K562 (cell line): Measurements from ENCODE around the gene CTDSP2. TPM values are rescaled to one million over a fixed set of nuclear protein-coding genes. Genes with fewer than 3 reads are reported as not detected.
A peak's percentile ranks its signal among the peaks of the same experiment; 100 is the strongest.

Experiments used
- ATAC-seq: fragments of 200-7000 bp; cut with Tn5 transposase; 3 replicates; pipeline ENCODE4 v1.9.1; 2020; ENCODE audit warnings: moderate library complexity
- BruUV-seq: library from RNA; stranded (reverse); fragments of 400-500 nt; replicated peaks from 2 replicates; lab custom pipeline; 2021; lab: Mats Ljungman, UMichigan
- CTCF ChIA-PET: fragments of 300-600 bp; formaldehyde crosslinking; extraction: SDS; loops from one replicate; lab custom pipeline; 2021; ENCODE audit warnings: low intra/inter-chr PET ratio; lab: Yijun Ruan, JAX
- POLR2A ChIA-PET: fragments of 300-600, 350-650 bp; sonication (Branson Sonifier 250); formaldehyde crosslinking; extraction: SDS; loops from one replicate; lab custom pipeline; 2021; ENCODE audit warnings: antibody characterized with exemption, inconsistent platforms; lab: Yijun Ruan, JAX
- DNase-seq, 4 experiments: peaks; one replicate each; pipeline versions ENCODE4 v3.0.0 to v3.0.0-alpha.2; 2011 to 2018; ENCODE audit warnings: low spot score in 3 of 4, mixed read lengths in 3 of 4; ENCODE audit errors: extremely low read depth in 1 of 4
- FAIRE-seq: peaks from 2 replicates; lab custom pipeline; 2011; peaks lifted over from hg19 to GRCh38; lab: Jason Lieb, UNC
- H2AFZ ChIP-seq: 2 replicates; pipeline ENCODE4 v1.6.0; 2011; ENCODE audit warnings: low read depth, low read length, control low read depth, inconsistent platforms
- H3K27ac ChIP-seq: fragments of 200-600 bp; 3 replicates; pipeline ENCODE4 v1.8.0; 2011; ENCODE audit warnings: low read depth, mild to moderate bottlenecking, control low read depth, inconsistent platforms, low read length, moderate library complexity, mixed read lengths; ENCODE audit errors: extremely low read depth
- H3K27me3 ChIP-seq, 2 experiments: fragments of 300-600 bp in 1 of 2; 2 replicates in 1 of 2; 3 replicates in 1 of 2; pipeline versions ENCODE4 v1.6.0 to v1.8.0; 2011; ENCODE audit warnings: inconsistent platforms in 2 of 2, low read length in 2 of 2, mild to moderate bottlenecking in 1 of 2, mixed read lengths in 1 of 2, moderate library complexity in 1 of 2; ENCODE audit not compliant: control insufficient read depth in 2 of 2, insufficient read depth in 2 of 2
- H3K36me3 ChIP-seq: fragments of 300-600 bp; 3 replicates; pipeline ENCODE4 v1.8.0; 2011; ENCODE audit warnings: mild to moderate bottlenecking, low read length, inconsistent platforms; ENCODE audit not compliant: control insufficient read depth, insufficient read depth
- H3K4me1 ChIP-seq, 2 experiments: fragments of 200-600 bp in 1 of 2; replicated peaks in 1 of 2; 2 replicates in 1 of 2; 3 replicates in 1 of 2; pipeline versions ENCODE4 v1.5.1 to v1.8.0; 2011; ENCODE audit warnings: inconsistent platforms in 2 of 2, low read length in 2 of 2, mild to moderate bottlenecking in 1 of 2, mixed read lengths in 1 of 2, moderate library complexity in 1 of 2; ENCODE audit not compliant: control insufficient read depth in 2 of 2, insufficient read depth in 2 of 2
- H3K4me2 ChIP-seq: 2 replicates; pipeline ENCODE4 v1.6.1; 2011; ENCODE audit warnings: low read length, control low read depth, inconsistent platforms, mixed read lengths; ENCODE audit not compliant: insufficient read depth
- H3K4me3 ChIP-seq: fragments of 200-600 bp; sonication (generic), shearing (Covaris generic); 2 replicates; pipeline ENCODE4 v1.5.1; 2016; ENCODE audit warnings: control low read depth, inconsistent platforms
- H3K79me2 ChIP-seq: fragments of 200-600 bp; 3 replicates; pipeline ENCODE4 v1.8.0; 2011; ENCODE audit warnings: low read length, inconsistent platforms; ENCODE audit not compliant: control insufficient read depth, insufficient read depth
- H3K9ac ChIP-seq, 2 experiments: 2 replicates each; pipeline versions ENCODE4 v1.6.0 to v1.6.1; 2011; ENCODE audit warnings: low read depth in 2 of 2, low read length in 2 of 2, control low read depth in 1 of 2, inconsistent platforms in 1 of 2, mild to moderate bottlenecking in 1 of 2, mixed read lengths in 1 of 2; ENCODE audit not compliant: insufficient read depth in 1 of 2
- H3K9me1 ChIP-seq: one replicate; pipeline ENCODE4 v1.6.0; 2011; ENCODE audit warnings: inconsistent platforms, mild to moderate bottlenecking, low read length, moderate library complexity; ENCODE audit not compliant: control insufficient read depth, insufficient read depth
- H3K9me3 ChIP-seq: replicated peaks from 2 replicates; pipeline ENCODE4 v1.5.1; 2011; ENCODE audit warnings: low read depth, low read length, inconsistent platforms; ENCODE audit not compliant: control insufficient read depth, insufficient read depth
- H4K20me1 ChIP-seq: replicated peaks from 2 replicates; pipeline ENCODE4 v1.6.1; 2011; ENCODE audit warnings: low read length, inconsistent platforms, mixed read lengths; ENCODE audit not compliant: control insufficient read depth, insufficient read depth
- CBFA2T3 ChIP-seq: fragments of 450-650 bp; IDR thresholded peaks from 2 replicates; pipeline ENCODE4 v1.6.1; 2017
- GTF2B ChIP-seq: IDR thresholded peaks from 2 replicates; pipeline ENCODE4 v1.6.1; 2011; ENCODE audit not compliant: insufficient read length; ENCODE audit errors: extremely low read depth
- GTF3C2 ChIP-seq: IDR thresholded peaks from 3 replicates; pipeline ENCODE4 v1.6.1; 2011; ENCODE audit warnings: borderline replicate concordance, mild to moderate bottlenecking, moderate library complexity; ENCODE audit not compliant: insufficient read length; ENCODE audit errors: extremely low read depth
- JUND ChIP-seq, 2 experiments: IDR thresholded peaks; 2 replicates in 1 of 2; 3 replicates in 1 of 2; pipeline ENCODE4 v1.6.1; 2011; ENCODE audit warnings: borderline replicate concordance in 2 of 2, low read depth in 2 of 2, low read length in 2 of 2, improper control_type of control experiment in 1 of 2, missing biosample characterization in 1 of 2, missing genetic modification characterization in 1 of 2, missing genetic modification reagents in 1 of 2
- NCOR1 ChIP-seq: fragments of 450-650 bp; IDR thresholded peaks from 2 replicates; pipeline ENCODE4 v1.6.1; 2016; ENCODE audit warnings: mild to moderate bottlenecking, moderate library complexity
- RBM15 ChIP-seq: fragments of 200-400 bp; formaldehyde crosslinking; IDR thresholded peaks from 2 replicates; pipeline ENCODE4 v1.6.1; 2018; ENCODE audit warnings: mild to moderate bottlenecking, low read length, moderate library complexity; ENCODE audit not compliant: insufficient read depth
- SMAD4 ChIP-seq: fragments of 250-450 bp; sonication (Bioruptor Pico); conservative IDR thresholded peaks from 2 replicates; pipeline ENCODE4 v1.8.0; 2021; ENCODE audit warnings: inconsistent platforms, mild to moderate bottlenecking, moderate library complexity
- WHSC1 ChIP-seq: IDR thresholded peaks from one replicate; pipeline ENCODE4 v1.6.1; 2012; ENCODE audit warnings: low read length, control low read depth, inconsistent platforms
- ZBTB34 ChIP-seq: fragments of 250-450 bp; sonication (Bioruptor Pico); IDR thresholded peaks from 2 replicates; pipeline ENCODE4 v1.8.0; 2021; ENCODE audit warnings: mild to moderate bottlenecking, moderate library complexity
- ZNF143 ChIP-seq: sonication (generic); formaldehyde crosslinking; IDR thresholded peaks from 2 replicates; pipeline ENCODE4 v1.9.0; 2022; ENCODE audit warnings: mild to moderate bottlenecking, missing genetic modification reagents
- ZNF23 ChIP-seq: fragments of 250-450 bp; sonication (Bioruptor Pico); IDR thresholded peaks from 2 replicates; pipeline ENCODE4 v1.4.0; 2020; ENCODE audit warnings: mild to moderate bottlenecking
- in situ Hi-C: fragments of 300-500 bp; cut with MboI; formaldehyde crosslinking; loops from 4 replicates; pipeline ENCODE4 v1.15.0; 2018; ENCODE audit warnings: inconsistent platforms, mixed read lengths
- intact Hi-C: fragments of 100-400 bp; cut with micrococcal nuclease; formaldehyde crosslinking; loops from 2 replicates; pipeline ENCODE4 v1.14.2; 2022
- polyA plus RNA-seq, 8 experiments: library from polyadenylated mRNA; depleted of rRNA in 4 of 8; stranded (reverse) in 5 of 8; unstranded in 3 of 8; fragments of >200 nt; fragmentation: Nextera tagmentation in 2 of 8; fragmentation: Illumina TruSeq in 1 of 8; extraction: Ambion mirVana in 2 of 8; extraction: Trizol in 1 of 8; gene quantifications; 2 replicates each; pipeline versions ENCODE4 v1.2.1 to v1.2.3, GENCODE V29; 2011 to 2014; ENCODE audit warnings: inconsistent platforms in 1 of 8, missing spikeins in 1 of 8
- total RNA-seq, 7 experiments: library from RNA; depleted of rRNA in 6 of 7; stranded (reverse); fragments of >200 nt in 6 of 7; fragmentation: Illumina TruSeq in 2 of 7; extraction: Trizol in 2 of 7; gene quantifications; 2 replicates each; pipeline versions ENCODE4 v1.2.1 to v1.2.3, GENCODE V29; 2011 to 2021; ENCODE audit warnings: low replicate concordance in 1 of 7

Gene CTDSP2
- total and polyA plus RNA-seq, 9 of the 15 experiments (the other 6 are each of a cell fraction or from before 2014, with no cell fraction given), result 20.4 to 108 (median 47.7) TPM

GRCh38 chr12:57882575-57882974, 36.0 kb upstream of the CTDSP2 start:
- no peak overlapping the region for H3K27ac ChIP-seq
- no TSS peak for BruUV-seq
- H3K79me2 ChIP-seq, result no peaks in the 10 kb centered on the region
- intact Hi-C loops (no loop called here), in situ Hi-C loops (no loop called here)
- ChIA-PET POLR2A (interaction anchor here (1.4 to 2.1 kb wide), 2 partner anchors 11 to 17 kb away, joined by 7 to 9 read pairs; no protein-coding TSS in a partner anchor), CTCF (interaction anchor here (1.0 kb wide), 1 partner anchor 52 kb away, joined by 3 read pairs; no protein-coding TSS in a partner anchor)
- no peaks in the 10 kb centered on the region for H4K20me1 ChIP-seq
- DNase-seq (no peak), ATAC-seq (peak; percentile 24), FAIRE-seq (no peak)
- peak; percentile 43; the same call in 1 of the 2 replicates for TF ChIP-seq NCOR1
- no peak for TF ChIP-seq SMAD4
- TF ChIP-seq CBFA2T3, result peak; percentile 59; the same call in 1 of the 2 replicates
- no peaks in the 10 kb centered on the region for H3K27me3 ChIP-seq
- H2AFZ ChIP-seq, result no peak overlapping the region
- no peaks in the 10 kb centered on the region for H3K36me3 ChIP-seq
- H3K9me1 ChIP-seq, result no peaks in the 10 kb centered on the region
- H3K4me2 ChIP-seq, result no peak overlapping the region
- no peak overlapping the region for H3K9ac ChIP-seq
- H3K4me3 ChIP-seq, result no peak overlapping the region
- no peaks in the 10 kb centered on the region; a peak in 1 of 5 replicates for H3K4me1 ChIP-seq
- no peaks in the 10 kb centered on the region for H3K9me3 ChIP-seq

GRCh38 chr12:57881475-57881874, 34.9 kb upstream of the CTDSP2 start:
- H3K9ac ChIP-seq, result no peak overlapping the region
- no peak for DNase-seq
- H3K9me1 ChIP-seq, result no peaks in the 10 kb centered on the region
- H3K27ac ChIP-seq, result no peak overlapping the region
- no peak; the same call in 2 of the 3 replicates for ATAC-seq
- no peak overlapping the region for H3K4me2 ChIP-seq
- FAIRE-seq, result no peak
- H3K9me3 ChIP-seq, result no peaks in the 10 kb centered on the region
- in situ Hi-C loops, result no loop called here
- no peak overlapping the region for H2AFZ ChIP-seq
- no peaks in the 10 kb centered on the region for H4K20me1 ChIP-seq
- POLR2A ChIA-PET, result interaction anchor here (1.1 kb wide), 1 partner anchor 22 kb away, joined by 6 read pairs; no protein-coding TSS in a partner anchor
- CTCF ChIA-PET, result no interaction called here
- H3K4me1 ChIP-seq, result no peaks in the 10 kb centered on the region; a peak in 1 of 5 replicates
- no peaks in the 10 kb centered on the region for H3K27me3 ChIP-seq
- H3K4me3 ChIP-seq, result no peak overlapping the region
- no peaks in the 10 kb centered on the region for H3K36me3 ChIP-seq
- intact Hi-C loops, result no loop called here
- H3K79me2 ChIP-seq, result no peaks in the 10 kb centered on the region
- no TSS peak for BruUV-seq
- TF ChIP-seq GTF3C2 (no peak), ZBTB34 (CRISPR knock-in tag) (no peak), GTF2B (no peak), JUND (IDR thresholded peaks at IDR 0.05; ENCODE audit: borderline replicate concordance, low read depth, low read length) (no peak), JUND (tag; IDR thresholded peaks at IDR 0.05; ENCODE audit: borderline replicate concordance, low read depth, low read length) (no peak), WHSC1 (no peak), ZNF23 (CRISPR knock-in tag) (no peak), ZNF143 (no peak), RBM15 (no peak)
